ENCODE measurements around the gene MOB1A. TPM values are rescaled to one million over a fixed set of nuclear protein-coding genes. Genes with fewer than 3 reads are reported as not detected.

The MOB1A gene
- polyA plus RNA-seq, 1 donor from 2014 or later, result 39.2 TPM

GRCh38 chr2:74149570-74150319 lies 28.9 kb downstream of the MOB1A start:
- Histone ChIP-seq H3K79me2 (replicated peaks; ENCODE audit: insufficient read depth, low read length) (peaks cover 20% of the 10 kb centered on the region), H3F3A (ENCODE audit: insufficient read depth, low read length, poor library complexity, severe bottlenecking) (no peaks in the 10 kb centered on the region), H3K36me3 (ENCODE audit: insufficient read depth, low read length) (peaks cover 3% of the 10 kb centered on the region), H3K9me3 (ENCODE audit: low read length) (no peaks in the 10 kb centered on the region), H2AFZ (ENCODE audit: low read depth, low read length) (no peak overlapping the region), H3K4me2 (ENCODE audit: low read length) (no peak overlapping the region), H3K4me3 (ENCODE audit: low read length) (peak overlapping the region; percentile 94), H4K20me1 (ENCODE audit: insufficient read depth) (no peaks in the 10 kb centered on the region), H3K27me3 (ENCODE audit: insufficient read depth, low read depth, low read length) (no peaks in the 10 kb centered on the region), H3K9me2 (ENCODE audit: insufficient read depth, low read length) (no peaks in the 10 kb centered on the region), H3K27ac (ENCODE audit: low read length) (no peak overlapping the region), H3K9ac (ENCODE audit: low read length) (no peak overlapping the region)
- TF ChIP-seq SMC3 (conservative IDR thresholded peaks at IDR 0.05; ENCODE audit: poor library complexity) (no peak), RAD21 (conservative IDR thresholded peaks at IDR 0.05) (no peak), POLR2AphosphoS5 (IDR thresholded peaks at IDR 0.05) (no peak), CTCF (IDR thresholded peaks at IDR 0.05; ENCODE audit: poor library complexity, severe bottlenecking) (no peak), EZH2 (IDR thresholded peaks at IDR 0.05; ENCODE audit: borderline replicate concordance, insufficient read depth, low read length, poor library complexity, severe bottlenecking) (no peak), EP300 (conservative IDR thresholded peaks at IDR 0.05; ENCODE audit: poor library complexity, severe bottlenecking) (no peak)

DNA sequence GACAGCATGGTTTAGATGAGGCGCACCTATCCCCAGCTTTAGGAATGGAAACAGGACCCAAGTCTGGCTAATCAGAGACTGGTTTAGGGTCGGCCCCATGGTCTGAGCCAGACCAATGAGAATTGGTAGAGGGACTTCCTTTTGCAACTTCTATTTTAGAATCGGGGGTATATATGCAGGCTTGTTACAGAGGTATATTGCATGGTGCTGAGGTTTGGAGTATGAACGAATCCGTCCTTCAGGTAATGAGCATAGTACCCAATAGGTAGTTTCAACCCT lies 29.5 kb downstream of the MOB1A start:
- Histone ChIP-seq H3K4me2 (ENCODE audit: low read length) (peak overlapping the region; percentile 61), H3K4me3 (ENCODE audit: low read length) (peak overlapping the region; percentile 94), H3K79me2 (replicated peaks; ENCODE audit: insufficient read depth, low read length) (peaks cover 20% of the 10 kb centered on the region), H3K27ac (ENCODE audit: low read length) (no peak overlapping the region), H3K9me2 (ENCODE audit: insufficient read depth, low read length) (no peaks in the 10 kb centered on the region), H4K20me1 (ENCODE audit: insufficient read depth) (no peaks in the 10 kb centered on the region), H3K9ac (ENCODE audit: low read length) (no peak overlapping the region), H3K36me3 (ENCODE audit: insufficient read depth, low read length) (peaks cover 3% of the 10 kb centered on the region), H2AFZ (ENCODE audit: low read depth, low read length) (no peak overlapping the region), H3K27me3 (ENCODE audit: insufficient read depth, low read depth, low read length) (no peaks in the 10 kb centered on the region), H3F3A (ENCODE audit: insufficient read depth, low read length, poor library complexity, severe bottlenecking) (no peaks in the 10 kb centered on the region), H3K9me3 (ENCODE audit: low read length) (no peaks in the 10 kb centered on the region)
- TF ChIP-seq, protein P1, sequence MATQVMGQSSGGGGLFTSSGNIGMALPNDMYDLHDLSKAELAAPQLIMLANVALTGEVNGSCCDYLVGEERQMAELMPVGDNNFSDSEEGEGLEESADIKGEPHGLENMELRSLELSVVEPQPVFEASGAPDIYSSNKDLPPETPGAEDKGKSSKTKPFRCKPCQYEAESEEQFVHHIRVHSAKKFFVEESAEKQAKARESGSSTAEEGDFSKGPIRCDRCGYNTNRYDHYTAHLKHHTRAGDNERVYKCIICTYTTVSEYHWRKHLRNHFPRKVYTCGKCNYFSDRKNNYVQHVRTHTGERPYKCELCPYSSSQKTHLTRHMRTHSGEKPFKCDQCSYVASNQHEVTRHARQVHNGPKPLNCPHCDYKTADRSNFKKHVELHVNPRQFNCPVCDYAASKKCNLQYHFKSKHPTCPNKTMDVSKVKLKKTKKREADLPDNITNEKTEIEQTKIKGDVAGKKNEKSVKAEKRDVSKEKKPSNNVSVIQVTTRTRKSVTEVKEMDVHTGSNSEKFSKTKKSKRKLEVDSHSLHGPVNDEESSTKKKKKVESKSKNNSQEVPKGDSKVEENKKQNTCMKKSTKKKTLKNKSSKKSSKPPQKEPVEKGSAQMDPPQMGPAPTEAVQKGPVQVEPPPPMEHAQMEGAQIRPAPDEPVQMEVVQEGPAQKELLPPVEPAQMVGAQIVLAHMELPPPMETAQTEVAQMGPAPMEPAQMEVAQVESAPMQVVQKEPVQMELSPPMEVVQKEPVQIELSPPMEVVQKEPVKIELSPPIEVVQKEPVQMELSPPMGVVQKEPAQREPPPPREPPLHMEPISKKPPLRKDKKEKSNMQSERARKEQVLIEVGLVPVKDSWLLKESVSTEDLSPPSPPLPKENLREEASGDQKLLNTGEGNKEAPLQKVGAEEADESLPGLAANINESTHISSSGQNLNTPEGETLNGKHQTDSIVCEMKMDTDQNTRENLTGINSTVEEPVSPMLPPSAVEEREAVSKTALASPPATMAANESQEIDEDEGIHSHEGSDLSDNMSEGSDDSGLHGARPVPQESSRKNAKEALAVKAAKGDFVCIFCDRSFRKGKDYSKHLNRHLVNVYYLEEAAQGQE (IDR thresholded peaks at IDR 0.05; ENCODE audit: borderline replicate concordance), result no peak
- TF ChIP-seq TAF1 (IDR thresholded peaks at IDR 0.05; ENCODE audit: low read depth), result no peak

All from neural cell (in vitro differentiated cells).